ENCODE results near the gene MFAP3L.
"Not testable (repeated sequence)": the region's sequence is repeated elsewhere in the genome, so short reads cannot be mapped to it uniquely, and the experiment has no call there.

MFAP3L gene

GRCh38 chr4:170026253-170027021 is at the start of gene MFAP3L:
MFAP3L (minus strand) TSS chr4:170026395; CDS start chr4:170005877, 20,518 bp downstream.
- peak; percentile 15 for DNase-seq

GRCh38 chr4:170071196-170071595 is 45.0 kb upstream of the MFAP3L start:
- DNase-seq: no peak

- no peak for DNase-seq
Observed at GRCh38 chr4:170068438-170069128, 42.4 kb upstream of the MFAP3L start.

- no peak for DNase-seq
Observed at GRCh38 chr4:170059421-170059820, 33.2 kb upstream of the MFAP3L start.

- no peak for DNase-seq
Observed at GRCh38 chr4:170058826-170059225, 32.6 kb upstream of the MFAP3L start.

GRCh38 chr4:170057866-170058265 is 31.7 kb upstream of the MFAP3L start:
- DNase-seq: no peak

GRCh38 chr4:170052919-170053318 is 26.7 kb upstream of the MFAP3L start:
- DNase-seq: no peak

GRCh38 chr4:170051402-170051801 is 25.2 kb upstream of the MFAP3L start:
- DNase-seq: no peak

- no peak for DNase-seq
Observed at GRCh38 chr4:170049766-170050165, 23.6 kb upstream of the MFAP3L start.

- peak; percentile 31 for DNase-seq
Observed at GRCh38 chr4:170047771-170048354, 21.7 kb upstream of the MFAP3L start.

- not testable (repeated sequence) for DNase-seq
Observed at GRCh38 chr4:170046156-170046555, 20.0 kb upstream of the MFAP3L start.

- DNase-seq: no peak
Observed at GRCh38 chr4:170040031-170040680, 14.0 kb upstream of the MFAP3L start.

GRCh38 chr4:170038769-170039168 is 12.6 kb upstream of the MFAP3L start:
- DNase-seq: no peak

GRCh38 chr4:170038232-170038631 is 12.0 kb upstream of the MFAP3L start:
- no peak for DNase-seq

- DNase-seq: no peak
Observed at GRCh38 chr4:170037481-170037880, 11.3 kb upstream of the MFAP3L start.

- no peak for DNase-seq
Observed at GRCh38 chr4:170035845-170036244, 9.7 kb upstream of the MFAP3L start.

- DNase-seq: no peak
Observed at GRCh38 chr4:170035231-170035630, 9.0 kb upstream of the MFAP3L start.

- no peak for DNase-seq
Observed at GRCh38 chr4:170033999-170034398, 7.8 kb upstream of the MFAP3L start.

- DNase-seq: no peak
Observed at GRCh38 chr4:170030121-170030520, 3.9 kb upstream of the MFAP3L start.

GRCh38 chr4:170027181-170027829 is 1.1 kb upstream of the MFAP3L start:
- DNase-seq: peak; percentile 39

GRCh38 chr4:170025523-170026252 is 507 bp downstream of the MFAP3L start:
- DNase-seq: no peak

GRCh38 chr4:170022211-170022610 is 4.0 kb downstream of the MFAP3L start:
- no peak for DNase-seq

Measured in NCI-H748 treated with DMSO at 0.1 percent for 48 hours (cell line).